Left lobe of liver (tissue), 2 donors: ENCODE data around the gene SSTR4. TPM values are rescaled to one million over a fixed set of nuclear protein-coding genes. Genes with fewer than 3 reads are reported as not detected.

Experiments
- ATAC-seq: fragments of 200-7000 bp; cut with Tn5 transposase; one replicate; pipeline ENCODE4 v1.9.1; 2020; ENCODE audit warnings: mild to moderate bottlenecking, moderate library complexity
- DNase-seq: peaks from one replicate; pipeline ENCODE4 v3.0.0-alpha.2; 2020; ENCODE audit warnings: low spot score
- total RNA-seq: library from RNA; stranded (reverse); gene quantifications from one replicate; pipeline ENCODE4 v1.2.1, GENCODE V29; 2021
- donor health status: DM: no; HTN: no; CAD: no; lungs with moderate emphysema.
- donor health status: DM: no; HTN: yes; CAD: no.

The SSTR4 gene
- total RNA-seq, 1 donor from 2014 or later: not detected

GRCh38 chr20:23039885-23040508 lies 4.9 kb downstream of the SSTR4 start:
- no peak for ATAC-seq
- no peak for DNase-seq

- ATAC-seq (no peak), DNase-seq (no peak)
These were observed 7.2 kb downstream of the SSTR4 start for GRCh38 chr20:23042270-23042669.

GRCh38 chr20:23043376-23043775 lies 8.3 kb downstream of the SSTR4 start:
- ATAC-seq (no peak), DNase-seq (no peak)

- ATAC-seq (no peak), DNase-seq (no peak)
These were observed 11.3 kb downstream of the SSTR4 start for GRCh38 chr20:23046431-23046830.

GRCh38 chr20:23047001-23047737 lies 12.1 kb downstream of the SSTR4 start:
- ATAC-seq (no peak), DNase-seq (no peak)

GRCh38 chr20:23047738-23048214 lies 12.7 kb downstream of the SSTR4 start:
- no peak for ATAC-seq

GRCh38 chr20:23048283-23049200 lies 13.4 kb downstream of the SSTR4 start:
- DNase-seq (peak; percentile 63), ATAC-seq (peak; percentile 71)

More at GRCh38 chr20:23047738-23048214, 12.7 kb downstream of the SSTR4 start:
- DNase-seq: no peak

- ATAC-seq (peak; percentile 42), DNase-seq (peak; percentile 57)
These were observed 14.3 kb downstream of the SSTR4 start, which contains the start of gene THBD for GRCh38 chr20:23049201-23050075. Gene THBD (minus strand): TSS chr20:23049672. CDS start chr20:23049504, 168 bp downstream.

- peak; percentile 16 for ATAC-seq
- no peak for DNase-seq
These were observed 15.1 kb downstream of the SSTR4 start for GRCh38 chr20:23050076-23050838.

GRCh38 chr20:23050847-23051627 lies 15.9 kb downstream of the SSTR4 start:
- DNase-seq (peak; percentile 56), ATAC-seq (peak; percentile 18)

- no peak for DNase-seq
These were observed 17.8 kb downstream of the SSTR4 start for GRCh38 chr20:23052904-23053303.

GRCh38 chr20:23058240-23058639 lies 23.1 kb downstream of the SSTR4 start:
- DNase-seq: no peak
- no peak for ATAC-seq

More at GRCh38 chr20:23052904-23053303, 17.8 kb downstream of the SSTR4 start:
- no peak for ATAC-seq

GRCh38 chr20:23059001-23059400 lies 23.9 kb downstream of the SSTR4 start:
- DNase-seq (no peak), ATAC-seq (no peak)

GRCh38 chr20:23059846-23060245 lies 24.7 kb downstream of the SSTR4 start:
- DNase-seq: no peak
- no peak for ATAC-seq

- ATAC-seq (no peak), DNase-seq (no peak)
These were observed 25.5 kb downstream of the SSTR4 start for GRCh38 chr20:23060629-23061028.

- no peak for ATAC-seq
- DNase-seq: no peak
These were observed 26.1 kb downstream of the SSTR4 start for GRCh38 chr20:23061262-23061661.

- DNase-seq: no peak
- ATAC-seq: peak; percentile 33
These were observed 26.8 kb downstream of the SSTR4 start for GRCh38 chr20:23061734-23062561.

- DNase-seq (no peak), ATAC-seq (no peak)
These were observed 27.5 kb downstream of the SSTR4 start for GRCh38 chr20:23062632-23063031.
